Astrocyte (in vitro differentiated cells and primary cell): ENCODE results near the gene FBXO17.

ENCODE experiments used
- CTCF ChIP-seq: IDR thresholded peaks from 2 replicates; pipeline ENCODE4 v1.5.1; 2011; ENCODE audit warnings: low read depth, mild to moderate bottlenecking, inconsistent platforms, low read length, moderate library complexity; ENCODE audit not compliant: insufficient read depth
- EZH2 ChIP-seq: IDR thresholded peaks from 2 replicates; pipeline ENCODE4 v1.6.1; 2012; ENCODE audit warnings: mild to moderate bottlenecking, low read length, inconsistent platforms; ENCODE audit not compliant: insufficient read depth

DNA sequence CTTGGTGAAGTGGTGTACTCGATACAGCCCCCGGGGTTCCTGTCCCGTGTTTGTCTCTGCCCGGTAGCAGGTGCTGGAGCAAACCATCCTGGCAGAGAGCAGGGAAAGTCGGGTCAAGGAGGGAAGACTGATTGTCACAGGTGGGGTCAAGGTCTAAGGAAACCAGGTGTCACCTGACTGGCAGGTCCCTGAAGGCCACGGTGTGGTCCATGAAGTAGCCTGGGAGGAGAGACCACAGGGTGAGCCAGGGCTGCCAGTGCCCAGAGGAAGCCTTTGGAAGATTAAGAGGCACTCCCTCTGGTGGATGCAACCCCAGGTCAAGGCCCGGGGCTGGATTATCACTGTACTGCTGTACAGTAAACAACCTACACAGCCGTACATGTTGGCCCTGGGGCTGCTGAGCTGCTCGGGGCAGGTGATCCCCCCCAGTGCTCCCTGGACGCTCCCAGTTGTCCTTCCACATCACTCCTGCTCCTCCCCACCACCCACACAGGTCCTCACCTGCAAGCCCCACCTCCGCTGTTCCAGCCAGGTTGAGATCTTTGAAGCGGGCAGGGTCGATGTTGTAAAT lies 57.5 kb downstream of the FBXO17 start:
- TF ChIP-seq CTCF: no peak
- no peak for TF ChIP-seq EZH2
